ENCODE results near the gene ZBTB40. TPM values are rescaled to one million over a fixed set of nuclear protein-coding genes. Genes with fewer than 3 reads are reported as not detected.

ZBTB40 gene
- total and polyA plus RNA-seq, 2 of the 13 experiments (the other 11 are each of a cell fraction or from before 2014, with no cell fraction given): 8.8 to 16.5 TPM

DNA sequence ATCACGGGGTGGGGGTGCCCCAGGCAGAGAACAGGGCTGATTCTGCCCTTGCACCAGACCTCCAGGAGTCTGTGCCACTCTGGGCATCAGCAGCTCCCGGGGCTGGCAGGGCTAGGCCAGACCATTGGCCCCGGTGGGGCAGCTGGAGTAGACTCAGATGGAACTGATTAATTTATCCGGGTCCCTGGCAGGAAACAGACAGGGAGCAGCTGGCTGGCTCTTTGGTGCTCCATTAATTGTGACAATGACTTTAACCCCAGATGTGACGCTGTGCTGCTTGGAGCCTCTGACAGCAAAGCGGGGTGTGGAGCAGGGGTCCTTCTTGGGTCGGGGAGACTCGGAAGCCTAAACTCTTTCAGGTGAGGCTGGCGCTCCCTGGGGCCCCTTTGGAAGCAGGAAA is 121.2 kb downstream of the ZBTB40 start:
- 0% methylated on average over 3 of the region's 9 CpGs for WGBS (ENCODE audit: low lambda C conversion rate)
- no peak for TF ChIP-seq HIVEP1 (CRISPR knock-in tag; IDR thresholded peaks at IDR 0.05)
- TF ChIP-seq ZMYM2 (CRISPR knock-in tag; IDR thresholded peaks at IDR 0.05): no peak
- TF ChIP-seq REXO4 (CRISPR knock-in tag; IDR thresholded peaks at IDR 0.05; ENCODE audit: borderline replicate concordance): no peak
- no peak for TF ChIP-seq E2F1 (CRISPR knock-in tag; IDR thresholded peaks at IDR 0.05)
- TF ChIP-seq FOXO1 (CRISPR knock-in tag; IDR thresholded peaks at IDR 0.05): no peak
- TF ChIP-seq, protein P1, sequence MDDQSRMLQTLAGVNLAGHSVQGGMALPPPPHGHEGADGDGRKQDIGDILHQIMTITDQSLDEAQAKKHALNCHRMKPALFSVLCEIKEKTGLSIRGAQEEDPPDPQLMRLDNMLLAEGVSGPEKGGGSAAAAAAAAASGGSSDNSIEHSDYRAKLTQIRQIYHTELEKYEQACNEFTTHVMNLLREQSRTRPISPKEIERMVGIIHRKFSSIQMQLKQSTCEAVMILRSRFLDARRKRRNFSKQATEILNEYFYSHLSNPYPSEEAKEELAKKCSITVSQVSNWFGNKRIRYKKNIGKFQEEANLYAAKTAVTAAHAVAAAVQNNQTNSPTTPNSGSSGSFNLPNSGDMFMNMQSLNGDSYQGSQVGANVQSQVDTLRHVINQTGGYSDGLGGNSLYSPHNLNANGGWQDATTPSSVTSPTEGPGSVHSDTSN (CRISPR knock-in tag; IDR thresholded peaks at IDR 0.05; ENCODE audit: borderline replicate concordance): no peak
- TF ChIP-seq IRF1 (CRISPR knock-in tag; IDR thresholded peaks at IDR 0.05; ENCODE audit: low read depth): no peak
- TF ChIP-seq, protein P2, sequence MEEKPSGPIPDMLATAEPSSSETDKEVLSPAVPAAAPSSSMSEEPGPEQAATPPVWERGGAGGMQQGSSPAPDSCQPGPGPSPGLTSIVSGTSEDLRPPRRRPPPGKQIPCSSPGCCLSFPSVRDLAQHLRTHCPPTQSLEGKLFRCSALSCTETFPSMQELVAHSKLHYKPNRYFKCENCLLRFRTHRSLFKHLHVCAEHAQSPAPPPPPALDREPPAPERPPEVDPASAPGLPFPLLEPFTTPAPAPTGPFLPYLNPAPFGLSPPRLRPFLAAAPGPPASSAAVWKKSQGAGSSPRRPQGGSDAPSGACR (CRISPR knock-in tag; IDR thresholded peaks at IDR 0.05): no peak
- intact Hi-C loops (cut with micrococcal nuclease; ENCODE audit: unreplicated experiment) (no loop called here), in situ Hi-C loops (cut with HindIII; ENCODE audit: extremely low pct_ligation_motif_present, low pct_unique_long_range_greater_than_20kb) (no loop called here)
- no peaks in the 10 kb centered on the region for H3K36me3 ChIP-seq (replicated peaks in 1 of 2; ENCODE audit: control insufficient read depth in 1 of 2, insufficient read depth in 2 of 2, low read length in 2 of 2)
- H3K27ac ChIP-seq (ENCODE audit: extremely low read length, insufficient read depth, low read length): no peak overlapping the region
- H4K20me1 ChIP-seq (ENCODE audit: insufficient read depth, low read length): no peaks in the 10 kb centered on the region
- no peak overlapping the region for H2AFZ ChIP-seq (ENCODE audit: low read length)
- H3K4me3 ChIP-seq (replicated peaks in 1 of 3; ENCODE audit: insufficient read depth in 1 of 3, low read depth in 2 of 3, low read length in 3 of 3): no peak overlapping the region
- ATAC-seq (no peak), FAIRE-seq (no peak), DNase-seq (ENCODE audit: low spot score) (no peak)
- POLR2A ChIA-PET: no interaction called here
- H3K9me3 ChIP-seq (ENCODE audit: low read length): peaks cover 3% of the 10 kb centered on the region
- H3K27me3 ChIP-seq (ENCODE audit: control insufficient read depth in 1 of 2, insufficient read depth in 2 of 2, low read length in 2 of 2): peaks cover 2 to 32% of the 10 kb centered on the region in 2 experiments; a peak in 3 of 5 replicates
- H3K9ac ChIP-seq (ENCODE audit: insufficient read depth, low read depth, low read length): no peak overlapping the region
- no peak overlapping the region for H3K4me2 ChIP-seq (ENCODE audit: low read depth, low read length)
- H3K79me2 ChIP-seq (ENCODE audit: insufficient read depth, low read length): no peaks in the 10 kb centered on the region
- no TSS peak for BruUV-seq (replicated peaks)
- H3K4me1 ChIP-seq (ENCODE audit: insufficient read depth, low read length): no peaks in the 10 kb centered on the region
- CTCF ChIA-PET (ENCODE audit: low intra/inter-chr PET ratio, low total read pairs): no interaction called here

Data from HepG2 (cell line).